H1 (cell line): ENCODE measurements around the gene KRT3. TPM values are rescaled to one million over a fixed set of nuclear protein-coding genes. Genes with fewer than 3 reads are reported as not detected.

ENCODE experiments used
- CTCF ChIA-PET: fragments of 300-600 bp; sonication (Branson Sonifier 250); formaldehyde crosslinking; loops from one replicate; lab custom pipeline; 2021; ENCODE audit not compliant: partially characterized antibody; lab: Charles Lee
- POLR2A ChIA-PET: fragments of 300-600 bp; sonication (Branson Sonifier 250); formaldehyde crosslinking; loops from one replicate; lab custom pipeline; 2021; ENCODE audit warnings: inconsistent platforms; ENCODE audit not compliant: partially characterized antibody; lab: Charles Lee
- DNase-seq, 2 experiments: peaks; one replicate each; pipeline versions ENCODE4 v3.0.0 to v3.0.0-alpha.2; 2010 to 2022; ENCODE audit warnings: low spot score in 2 of 2, low read depth in 1 of 2, mixed read lengths in 1 of 2
- FAIRE-seq: peaks from 2 replicates; lab custom pipeline; 2011; peaks lifted over from hg19 to GRCh38; lab: Jason Lieb, UNC
- H2AFZ ChIP-seq: 2 replicates; pipeline ENCODE4 v1.8.1; 2012; ENCODE audit warnings: low read length, inconsistent platforms
- H2AK5ac ChIP-seq: 2 replicates; pipeline ENCODE4 v1.6.1; 2013; ENCODE audit warnings: low read depth, low read length
- H2BK120ac ChIP-seq: replicated peaks from 2 replicates; pipeline ENCODE3; 2013; ENCODE audit warnings: low read depth, low read length, inconsistent platforms
- H2BK12ac ChIP-seq: 2 replicates; pipeline ENCODE4 v1.6.1; 2013; ENCODE audit warnings: low read depth, low read length
- H2BK15ac ChIP-seq: 2 replicates; pipeline ENCODE4 v1.6.1; 2013; ENCODE audit warnings: low read length
- H2BK20ac ChIP-seq: 2 replicates; pipeline ENCODE4 v1.6.1; 2013; ENCODE audit warnings: low read length
- H2BK5ac ChIP-seq: 2 replicates; pipeline ENCODE4 v1.6.1; 2013; ENCODE audit warnings: low read depth, low read length
- H3K14ac ChIP-seq: 2 replicates; pipeline ENCODE4 v1.6.1; 2013; ENCODE audit warnings: inconsistent platforms; ENCODE audit not compliant: insufficient read length
- H3K18ac ChIP-seq: 2 replicates; pipeline ENCODE4 v1.6.1; 2013; ENCODE audit warnings: low read length; ENCODE audit errors: extremely low read depth
- H3K23ac ChIP-seq: 2 replicates; pipeline ENCODE4 v1.6.1; 2013; ENCODE audit warnings: inconsistent platforms; ENCODE audit not compliant: insufficient read length
- H3K23me2 ChIP-seq: 2 replicates; pipeline ENCODE4 v1.6.1; 2013; ENCODE audit warnings: low read depth, low read length
- H3K27ac ChIP-seq: 2 replicates; pipeline ENCODE4 v1.6.1; 2011; ENCODE audit warnings: low read depth, low read length, inconsistent platforms
- H3K27me3 ChIP-seq, 4 experiments: replicated peaks in 1 of 4; 1 replicate in 1 of 4; 2 replicates in 3 of 4; pipeline versions ENCODE4 v1.6.1 to v1.8.1; 2011 to 2013; ENCODE audit warnings: low read length in 3 of 4, mild to moderate bottlenecking in 3 of 4, inconsistent platforms in 2 of 4, mixed read lengths in 2 of 4, moderate library complexity in 1 of 4; ENCODE audit not compliant: control insufficient read depth in 3 of 4, insufficient read depth in 3 of 4; ENCODE audit errors: extremely low read depth in 1 of 4
- H3K36me3 ChIP-seq, 4 experiments: 2 replicates each; pipeline versions ENCODE4 v1.6.1 to v1.8.1; 2011 to 2013; ENCODE audit warnings: mild to moderate bottlenecking in 4 of 4, low read length in 3 of 4, moderate library complexity in 2 of 4, control low read depth in 1 of 4, inconsistent platforms in 1 of 4; ENCODE audit not compliant: insufficient read depth in 4 of 4, control insufficient read depth in 2 of 4
- H3K4ac ChIP-seq: replicated peaks from 2 replicates; pipeline ENCODE3; 2013; ENCODE audit warnings: low read length, low read depth, mixed read lengths, inconsistent platforms; ENCODE audit not compliant: insufficient read length
- H3K4me1 ChIP-seq, 4 experiments: replicated peaks in 1 of 4; 1 replicate in 1 of 4; 2 replicates in 3 of 4; pipeline versions ENCODE4 v1.6.1 to v1.8.1; 2011 to 2013; ENCODE audit warnings: low read length in 3 of 4, inconsistent platforms in 2 of 4, mixed read lengths in 1 of 4; ENCODE audit not compliant: insufficient read depth in 4 of 4, control insufficient read depth in 3 of 4
- H3K4me2 ChIP-seq, 2 experiments: 2 replicates each; pipeline versions ENCODE4 v1.6.1 to v1.8.1; 2011 to 2013; ENCODE audit warnings: low read depth in 2 of 2, low read length in 2 of 2, control low read depth in 1 of 2, inconsistent platforms in 1 of 2, mild to moderate bottlenecking in 1 of 2; ENCODE audit not compliant: insufficient read depth in 1 of 2
- H3K4me3 ChIP-seq, 4 experiments: fragments of 200-600, 300-600 bp in 1 of 4; sonication (generic), shearing (Covaris generic), sonication (Bioruptor Twin) in 1 of 4; 2 replicates each; pipeline versions ENCODE4 v1.5.1 to v1.8.1; 2011 to 2016; ENCODE audit warnings: low read length in 4 of 4, low read depth in 3 of 4, control low read depth in 2 of 4, inconsistent platforms in 2 of 4, mild to moderate bottlenecking in 2 of 4, mixed read lengths in 1 of 4, moderate library complexity in 1 of 4; ENCODE audit not compliant: insufficient read depth in 2 of 4; ENCODE audit errors: extremely low read depth in 1 of 4
- H3K56ac ChIP-seq: replicated peaks from 2 replicates; pipeline ENCODE3; 2013; ENCODE audit warnings: low read depth, mild to moderate bottlenecking, mixed read lengths, low read length, inconsistent platforms; ENCODE audit not compliant: insufficient read length
- H3K79me1 ChIP-seq: 2 replicates; pipeline ENCODE4 v1.6.1; 2013; ENCODE audit warnings: low read depth, low read length, control low read depth
- H3K79me2 ChIP-seq, 2 experiments: 2 replicates each; pipeline versions ENCODE4 v1.6.1 to v1.8.1; 2012 to 2013; ENCODE audit warnings: low read length in 2 of 2, mild to moderate bottlenecking in 2 of 2, inconsistent platforms in 1 of 2; ENCODE audit not compliant: insufficient read depth in 2 of 2, control insufficient read depth in 1 of 2
- H3K9ac ChIP-seq, 4 experiments: replicated peaks in 1 of 4; 1 replicate in 1 of 4; 2 replicates in 3 of 4; pipeline versions ENCODE4 v1.6.1 to v1.8.1; 2011 to 2013; ENCODE audit warnings: low read depth in 3 of 4, low read length in 3 of 4, control low read depth in 2 of 4, mild to moderate bottlenecking in 2 of 4, moderate library complexity in 2 of 4, inconsistent platforms in 1 of 4; ENCODE audit errors: extremely low read depth in 1 of 4
- H3K9me3 ChIP-seq, 2 experiments: 2 replicates each; pipeline versions ENCODE4 v1.6.1 to v1.8.1; 2012 to 2013; ENCODE audit warnings: mild to moderate bottlenecking in 2 of 2, moderate library complexity in 2 of 2, control low read depth in 1 of 2, inconsistent platforms in 1 of 2, low read depth in 1 of 2, low read length in 1 of 2, mixed read lengths in 1 of 2; ENCODE audit not compliant: insufficient read depth in 2 of 2
- H4K20me1 ChIP-seq, 2 experiments: replicated peaks in 1 of 2; 2 replicates each; pipeline versions ENCODE3 to v1.8.1; 2011 to 2013; ENCODE audit warnings: inconsistent platforms in 2 of 2, low read length in 2 of 2, mild to moderate bottlenecking in 1 of 2; ENCODE audit not compliant: insufficient read depth in 2 of 2, control insufficient read depth in 1 of 2
- H4K5ac ChIP-seq: 2 replicates; pipeline ENCODE4 v1.6.1; 2013; ENCODE audit warnings: low read length, low read depth, mixed read lengths, inconsistent platforms; ENCODE audit not compliant: insufficient read length
- H4K8ac ChIP-seq: 2 replicates; pipeline ENCODE4 v1.8.0; 2013; ENCODE audit warnings: mild to moderate bottlenecking, moderate library complexity, low read length, inconsistent platforms; ENCODE audit not compliant: insufficient read depth; ENCODE audit errors: extremely low read depth
- H4K91ac ChIP-seq: replicated peaks from 2 replicates; pipeline ENCODE3; 2013; ENCODE audit warnings: low read length, mixed read lengths, inconsistent platforms; ENCODE audit not compliant: insufficient read length
- CREB1 ChIP-seq: IDR thresholded peaks from 2 replicates; pipeline ENCODE4 v1.6.1; 2012; ENCODE audit warnings: inconsistent platforms
- JUN ChIP-seq: IDR thresholded peaks from 2 replicates; pipeline ENCODE4 v1.6.1; 2011; ENCODE audit warnings: low read depth, mild to moderate bottlenecking, improper control_type of control experiment, low read length
- KDM5A ChIP-seq: fragments of 200-600 bp; IDR thresholded peaks from 2 replicates; pipeline ENCODE4 v1.7.1; 2012; ENCODE audit warnings: mild to moderate bottlenecking, low read length, inconsistent platforms, mixed read lengths
- RBBP5 ChIP-seq: IDR thresholded peaks from 2 replicates; pipeline ENCODE4 v1.7.1; 2012; ENCODE audit warnings: low read depth, mild to moderate bottlenecking, inconsistent platforms, low read length, moderate library complexity, borderline replicate concordance
- SAP30 ChIP-seq: fragments of 300-600 bp; sonication (generic); IDR thresholded peaks from 2 replicates; pipeline ENCODE4 v1.7.1; 2012; ENCODE audit warnings: low read length, moderate library complexity, mild to moderate bottlenecking, inconsistent platforms; ENCODE audit not compliant: insufficient read depth, insufficient replicate concordance
- SIX5 ChIP-seq: IDR thresholded peaks from 2 replicates; pipeline ENCODE4 v1.6.1; 2011; ENCODE audit warnings: mild to moderate bottlenecking, low read depth, low read length
- SP1 ChIP-seq: IDR thresholded peaks from 2 replicates; pipeline ENCODE4 v1.6.1; 2011; ENCODE audit warnings: low read depth, low read length
- SP2 ChIP-seq: IDR thresholded peaks from 2 replicates; pipeline ENCODE4 v1.6.1; 2012; ENCODE audit warnings: mild to moderate bottlenecking, low read length, inconsistent platforms
- SP4 ChIP-seq: IDR thresholded peaks from 2 replicates; pipeline ENCODE4 v1.6.1; 2012; ENCODE audit warnings: low read length, inconsistent platforms
- ZNF274 ChIP-seq: IDR thresholded peaks from 2 replicates; pipeline ENCODE4 v1.7.0; 2012; ENCODE audit warnings: low read length, borderline replicate concordance; ENCODE audit errors: extremely low read depth
- WGBS, 2 experiments: shearing (Covaris generic) in 1 of 2; methylation state at CpG; one replicate each; pipeline versions ENCODE4 v1.1.6 to v1.1.7; 2013 to 2015; ENCODE audit warnings: low lambda C conversion rate in 2 of 2, mixed read lengths in 2 of 2, inconsistent platforms in 1 of 2, low coverage in 1 of 2, missing lambda C conversion rate in 1 of 2; ENCODE audit not compliant: insufficient replicate concordance in 2 of 2, insufficient coverage in 1 of 2, insufficient read length in 1 of 2; ENCODE audit errors: extremely low coverage in 1 of 2, missing lambda C conversion rate in 1 of 2; 5-methylcytosine and 5-hydroxymethylcytosine counted together
- polyA plus RNA-seq, 7 experiments: library from polyadenylated mRNA; depleted of rRNA in 3 of 7; stranded (reverse) in 5 of 7; unstranded in 2 of 7; fragments of >200 nt in 5 of 7; fragments of 200-250 nt in 2 of 7; gene quantifications; 1 replicate in 5 of 7; 2 replicates in 1 of 7; 4 replicates in 1 of 7; pipeline versions ENCODE4 v1.2.1 to v1.2.3, GENCODE V29; 2011 to 2013; ENCODE audit warnings: missing spikeins in 2 of 7, mixed read lengths in 2 of 7
- total RNA-seq: library from RNA; stranded (reverse); fragmentation: NEBNext Ultra II Directional; extraction: Animal tissue kit (Norgen Biotek cat#: 25700); gene quantifications from 2 replicates; pipeline ENCODE4 v1.2.1, GENCODE V29; 2021
- TF ChIP-seq, protein P1 (sequence below): IDR thresholded peaks from 2 replicates; pipeline ENCODE4 v1.6.1; 2012; ENCODE audit warnings: inconsistent platforms

The KRT3 gene
- total and polyA plus RNA-seq, 2 of the 8 experiments (the other 6 are each of a cell fraction or from before 2014, with no cell fraction given), result not detected

GRCh38 chr12:52791271-52792184, 4.4 kb downstream of the KRT3 start:
- H3K79me2 ChIP-seq, result no peaks in the 10 kb centered on the region
- H4K8ac ChIP-seq, result no peak overlapping the region
- H3K56ac ChIP-seq, result no peak overlapping the region
- no peak overlapping the region for H3K23ac ChIP-seq
- no peaks in the 10 kb centered on the region for H3K36me3 ChIP-seq
- TF ChIP-seq SAP30, result no peak
- no peak for TF ChIP-seq RBBP5
- TF ChIP-seq CREB1, result no peak
- TF ChIP-seq SIX5, result no peak
- TF ChIP-seq ZNF274, result no peak
- no peak for TF ChIP-seq SP1
- TF ChIP-seq, protein P1, sequence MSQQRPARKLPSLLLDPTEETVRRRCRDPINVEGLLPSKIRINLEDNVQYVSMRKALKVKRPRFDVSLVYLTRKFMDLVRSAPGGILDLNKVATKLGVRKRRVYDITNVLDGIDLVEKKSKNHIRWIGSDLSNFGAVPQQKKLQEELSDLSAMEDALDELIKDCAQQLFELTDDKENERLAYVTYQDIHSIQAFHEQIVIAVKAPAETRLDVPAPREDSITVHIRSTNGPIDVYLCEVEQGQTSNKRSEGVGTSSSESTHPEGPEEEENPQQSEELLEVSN, result no peak
- no peak for TF ChIP-seq JUN
- TF ChIP-seq KDM5A, result no peak
- no peak for TF ChIP-seq SP2
- no peak for TF ChIP-seq SP4
- no peak overlapping the region for H3K4ac ChIP-seq
- no peak for DNase-seq
- H2BK15ac ChIP-seq, result no peak overlapping the region
- CTCF ChIA-PET, result interaction anchor here (0.7 to 3.7 kb wide), 12 partner anchors 9 to 99 kb away, joined by 3 to 20 read pairs (median 4); partner anchors contain the start of gene KRT76
- no peak overlapping the region for H2BK20ac ChIP-seq
- no peak overlapping the region for H2BK120ac ChIP-seq
- H2BK5ac ChIP-seq, result no peak overlapping the region
- no peak overlapping the region for H2AK5ac ChIP-seq
- H3K18ac ChIP-seq, result no peak overlapping the region
- H3K4me1 ChIP-seq, result no peaks in the 10 kb centered on the region
- H4K5ac ChIP-seq, result no peak overlapping the region
- H3K79me1 ChIP-seq, result no peaks in the 10 kb centered on the region
- no peaks in the 10 kb centered on the region for H3K27me3 ChIP-seq
- 90% methylated on average over 12 of the region's 12 CpGs; no CpG with 5 or more reads in 1 of the 2 experiments for WGBS, 2 experiments
- no peak overlapping the region for H3K14ac ChIP-seq
- no peaks in the 10 kb centered on the region; a peak in 1 of 4 replicates for H3K9me3 ChIP-seq
- no peaks in the 10 kb centered on the region for H3K23me2 ChIP-seq
- no peak overlapping the region for H4K91ac ChIP-seq
- no peak overlapping the region for H3K27ac ChIP-seq
- POLR2A ChIA-PET, result no interaction called here
- no peak overlapping the region for H2AFZ ChIP-seq
- H2BK12ac ChIP-seq, result no peak overlapping the region
- H4K20me1 ChIP-seq, result no peaks in the 10 kb centered on the region
- no peak overlapping the region for H3K9ac ChIP-seq
- FAIRE-seq, result no peak
- H3K4me3 ChIP-seq, result no peak overlapping the region
- H3K4me2 ChIP-seq, result no peak overlapping the region
